Suprapubic skin (tissue), 4 donors: ENCODE measurements around the gene INPP4B. TPM values are rescaled to one million over a fixed set of nuclear protein-coding genes. Genes with fewer than 3 reads are reported as not detected.
A peak's percentile ranks its signal among the peaks of the same experiment; 100 is the strongest.

Experiments used
- DNase-seq, 2 donors: peaks; one replicate each; pipeline ENCODE4 v3.0.0-alpha.2; 2019; ENCODE audit warnings: low spot score in 2 of 2
- H3K27ac ChIP-seq: fragments of 200-600 bp; sonication (generic); one replicate; pipeline ENCODE4 v1.5.1; 2019
- H3K27me3 ChIP-seq: fragments of 200-600 bp; sonication (generic); one replicate; pipeline ENCODE4 v1.5.1; 2019
- H3K36me3 ChIP-seq: fragments of 200-600 bp; sonication (generic); one replicate; pipeline ENCODE4 v1.5.1; 2019
- H3K4me1 ChIP-seq: fragments of 200-600 bp; sonication (generic); one replicate; pipeline ENCODE4 v1.5.1; 2019
- H3K4me3 ChIP-seq: fragments of 200-600 bp; sonication (generic); one replicate; pipeline ENCODE4 v1.5.1; 2019; ENCODE audit warnings: mild to moderate bottlenecking
- H3K9me3 ChIP-seq: fragments of 200-600 bp; sonication (generic); one replicate; pipeline ENCODE4 v1.5.1; 2019
- CTCF ChIP-seq, 2 donors: fragments of 200-600 bp in 1 of 2; fragments of 450-650 bp in 1 of 2; sonication (generic) in 1 of 2; IDR thresholded peaks; one replicate each; pipeline ENCODE4 v1.5.1; 2016 to 2019; ENCODE audit warnings: antibody characterized with exemption in 2 of 2, mild to moderate bottlenecking in 1 of 2, moderate library complexity in 1 of 2
- EP300 ChIP-seq: sonication (generic); formaldehyde crosslinking; IDR thresholded peaks from one replicate; pipeline ENCODE4 v1.6.1; 2017; ENCODE audit warnings: antibody characterized with exemption
- POLR2A ChIP-seq, 2 donors: fragments of 450-650 bp; IDR thresholded peaks; one replicate each; pipeline ENCODE4 v1.6.1; 2017; ENCODE audit warnings: antibody characterized with exemption in 2 of 2, mild to moderate bottlenecking in 2 of 2, moderate library complexity in 2 of 2
- POLR2AphosphoS5 ChIP-seq, 3 donors: sonication (generic); formaldehyde crosslinking; IDR thresholded peaks; one replicate each; pipeline ENCODE4 v1.6.1; 2017; ENCODE audit warnings: antibody characterized with exemption in 3 of 3
- WGBS: methylation state at CpG from one replicate; pipeline ENCODE4 v1.1.5; 2018; 5-methylcytosine and 5-hydroxymethylcytosine counted together
- total RNA-seq, 4 donors: library from RNA; depleted of rRNA; stranded (reverse); fragments of >200 nt; gene quantifications; one replicate each; pipeline ENCODE4 v1.1.0, GENCODE V29; 2016

Gene INPP4B
- total RNA-seq, 4 donors from 2014 or later, result 12.4 to 27.4 (median 17.4) TPM

GRCh38 chr4:142130666-142131065, 715.4 kb downstream of the INPP4B start:
- Histone ChIP-seq H3K4me3 (no peak overlapping the region), H3K27me3 (no peaks in the 10 kb centered on the region), H3K9me3 (no peaks in the 10 kb centered on the region), H3K4me1 (no peaks in the 10 kb centered on the region), H3K27ac (no peak overlapping the region), H3K36me3 (no peaks in the 10 kb centered on the region)
- TF ChIP-seq CTCF (IDR thresholded peaks at IDR 0.05) (no peak), POLR2A (IDR thresholded peaks at IDR 0.05) (no peak), POLR2AphosphoS5 (IDR thresholded peaks at IDR 0.05) (no peak), EP300 (no peak)
- WGBS, result 80% methylated on average over 1 of the region's 1 CpG
- DNase-seq, result no peak

GRCh38 chr4:142129931-142130330, 716.2 kb downstream of the INPP4B start:
- no peaks in the 10 kb centered on the region for H3K27me3 ChIP-seq
- WGBS, result 79% methylated on average over 1 of the region's 1 CpG
- TF ChIP-seq POLR2A (IDR thresholded peaks at IDR 0.05) (no peak), EP300 (no peak), CTCF (IDR thresholded peaks at IDR 0.05) (no peak), POLR2AphosphoS5 (IDR thresholded peaks at IDR 0.05) (no peak)
- no peak overlapping the region for H3K27ac ChIP-seq
- H3K4me1 ChIP-seq, result no peaks in the 10 kb centered on the region
- DNase-seq, result no peak
- no peaks in the 10 kb centered on the region for H3K9me3 ChIP-seq
- H3K36me3 ChIP-seq, result no peaks in the 10 kb centered on the region
- no peak overlapping the region for H3K4me3 ChIP-seq

- Histone ChIP-seq H3K9me3 (no peaks in the 10 kb centered on the region), H3K27ac (no peak overlapping the region), H3K4me3 (no peak overlapping the region), H3K36me3 (no peaks in the 10 kb centered on the region), H3K27me3 (no peaks in the 10 kb centered on the region), H3K4me1 (no peaks in the 10 kb centered on the region)
- DNase-seq, result no peak
- TF ChIP-seq EP300 (no peak), POLR2A (IDR thresholded peaks at IDR 0.05) (no peak), CTCF (IDR thresholded peaks at IDR 0.05) (no peak), POLR2AphosphoS5 (IDR thresholded peaks at IDR 0.05) (no peak)
- WGBS, result 92% methylated on average over 3 of the region's 3 CpGs
Observed at GRCh38 chr4:142129473-142129872, 716.6 kb downstream of the INPP4B start.

GRCh38 chr4:142128529-142128928, 717.6 kb downstream of the INPP4B start:
- Histone ChIP-seq H3K27ac (no peak overlapping the region), H3K4me1 (no peaks in the 10 kb centered on the region), H3K36me3 (no peaks in the 10 kb centered on the region), H3K4me3 (no peak overlapping the region), H3K27me3 (no peaks in the 10 kb centered on the region), H3K9me3 (no peaks in the 10 kb centered on the region)
- DNase-seq, result no peak
- 56% methylated on average over 3 of the region's 3 CpGs for WGBS
- no peak for TF ChIP-seq POLR2A (IDR thresholded peaks at IDR 0.05)
- no peak for TF ChIP-seq POLR2AphosphoS5 (IDR thresholded peaks at IDR 0.05)
- TF ChIP-seq CTCF (IDR thresholded peaks at IDR 0.05), result no peak
- no peak for TF ChIP-seq EP300

- Histone ChIP-seq H3K9me3 (no peaks in the 10 kb centered on the region), H3K4me1 (no peaks in the 10 kb centered on the region), H3K27me3 (no peaks in the 10 kb centered on the region), H3K27ac (no peak overlapping the region), H3K36me3 (peaks cover 2% of the 10 kb centered on the region), H3K4me3 (no peak overlapping the region)
- TF ChIP-seq CTCF (IDR thresholded peaks at IDR 0.05) (peak; percentile 72 to 90), EP300 (no peak)
- 14% methylated on average over 3 of the region's 3 CpGs for WGBS
- no peak for DNase-seq
Observed at GRCh38 chr4:142126890-142127497, 719.1 kb downstream of the INPP4B start.
